Measurements from ENCODE around the gene TTC23.

The TTC23 gene

DNA sequence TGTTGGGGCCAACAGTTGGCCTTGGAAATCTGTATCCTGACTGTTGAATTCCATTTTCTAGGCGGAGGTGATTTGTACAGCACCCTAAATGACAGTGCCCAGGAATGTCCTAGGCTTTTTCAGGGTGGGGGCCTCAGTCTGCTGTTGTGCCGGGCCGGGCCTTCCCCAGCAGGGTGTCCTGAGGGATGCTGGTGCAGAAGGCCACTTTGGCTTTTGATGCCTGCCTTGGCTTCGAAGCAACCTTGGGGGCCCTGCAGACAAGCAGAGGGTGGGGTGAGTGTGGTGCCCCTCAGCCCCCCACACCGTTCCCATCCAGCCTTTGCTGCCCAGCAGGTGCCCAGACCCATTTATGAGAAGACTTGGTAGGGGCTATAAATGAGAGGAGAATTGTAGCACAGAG lies 111.5 kb downstream of the TTC23 start:
- no peak for DNase-seq (ENCODE audit: low read depth)

DNA sequence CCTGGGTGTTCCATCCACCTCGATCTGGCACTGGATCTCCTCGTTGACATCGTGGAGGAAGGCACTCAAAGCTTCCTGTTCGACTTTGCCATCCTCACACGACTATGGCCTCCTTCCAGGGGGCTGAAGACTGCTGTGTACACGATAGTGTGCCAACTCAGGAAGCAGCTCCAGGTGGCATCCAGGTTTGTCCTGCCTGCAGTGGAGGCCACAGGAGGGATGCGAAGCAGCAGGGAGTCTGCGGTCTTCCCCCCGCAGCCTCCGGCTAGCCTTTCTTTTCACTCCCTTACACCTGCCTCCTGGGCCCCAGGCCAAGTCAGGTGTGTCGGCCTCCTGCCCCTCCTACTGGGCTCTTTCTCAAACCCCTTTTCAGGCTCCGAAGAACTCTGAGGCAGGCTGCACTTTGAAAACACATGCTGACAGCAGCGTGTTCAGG lies 112.3 kb downstream of the TTC23 start:
- no peak for DNase-seq (ENCODE audit: low read depth)

DNA sequence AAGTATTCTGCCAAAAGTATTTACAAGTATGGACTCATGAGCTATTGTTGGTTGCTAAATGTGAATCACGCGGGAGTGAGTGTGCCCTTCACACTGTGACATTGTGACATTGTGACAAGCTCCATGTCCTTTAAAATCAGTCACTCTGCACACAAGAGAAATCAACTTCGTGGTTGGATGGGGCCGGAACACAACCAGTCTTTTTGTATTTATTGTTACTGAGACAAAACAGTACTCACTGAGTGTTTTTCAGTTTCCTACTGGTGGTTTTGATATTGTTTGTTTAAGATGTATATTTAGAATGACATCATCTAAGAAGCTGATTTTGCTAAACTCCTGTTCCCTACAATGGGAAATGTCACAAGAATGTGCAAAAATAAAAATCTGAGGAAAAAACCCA lies 114.2 kb downstream of the TTC23 start:
- no peak for DNase-seq (ENCODE audit: low read depth)

DNA sequence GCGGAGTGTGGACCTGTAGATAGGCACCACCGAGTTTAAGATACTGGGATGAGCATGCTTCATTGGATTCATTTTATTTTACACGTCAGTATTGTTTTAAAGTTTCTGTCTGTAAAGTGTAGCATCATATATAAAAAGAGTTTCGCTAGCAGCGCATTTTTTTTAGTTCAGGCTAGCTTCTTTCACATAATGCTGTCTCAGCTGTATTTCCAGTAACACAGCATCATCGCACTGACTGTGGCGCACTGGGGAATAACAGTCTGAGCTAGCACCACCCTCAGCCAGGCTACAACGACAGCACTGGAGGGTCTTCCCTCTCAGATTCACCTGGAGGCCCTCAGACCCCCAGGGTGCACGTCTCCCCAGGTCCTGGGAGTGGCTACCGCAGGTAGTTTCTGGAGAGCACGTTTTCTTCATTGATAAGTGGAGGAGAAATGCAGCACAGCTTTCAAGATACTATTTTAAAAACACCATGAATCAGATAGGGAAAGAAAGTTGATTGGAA lies 115.0 kb downstream of the TTC23 start:
- DNase-seq (ENCODE audit: low read depth) = no peak

DNA sequence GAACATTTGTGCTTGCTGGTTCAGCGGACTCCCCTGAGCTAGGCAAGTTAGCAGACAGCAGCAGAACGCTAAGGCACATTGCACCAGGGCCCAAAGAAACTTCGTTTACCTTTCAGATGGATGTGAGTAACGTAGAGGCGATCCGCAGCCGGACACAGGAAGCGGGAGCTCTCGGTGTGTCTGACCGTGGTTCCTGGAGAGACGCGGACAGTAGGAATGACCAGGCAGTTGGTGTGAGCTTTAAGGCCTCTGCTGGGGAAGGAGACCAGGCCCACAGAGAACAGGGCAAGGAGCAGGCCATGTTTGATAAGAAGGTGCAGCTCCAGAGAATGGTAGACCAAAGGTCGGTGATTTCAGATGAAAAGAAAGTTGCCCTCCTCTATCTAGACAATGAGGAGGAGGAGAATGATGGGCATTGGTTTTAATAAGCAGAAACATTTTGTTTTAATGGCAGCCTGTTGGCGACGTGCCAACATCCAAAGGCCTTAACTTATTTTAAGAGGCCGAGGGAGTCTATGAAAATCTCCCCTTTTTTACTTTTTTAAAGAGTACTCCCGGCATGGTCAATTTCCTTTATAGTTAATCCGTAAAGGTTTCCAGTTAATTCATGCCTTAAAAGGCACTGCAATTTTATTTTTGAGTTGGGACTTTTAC lies 116.6 kb downstream of the TTC23 start:
- no peak for DNase-seq (ENCODE audit: low read depth)

DNA sequence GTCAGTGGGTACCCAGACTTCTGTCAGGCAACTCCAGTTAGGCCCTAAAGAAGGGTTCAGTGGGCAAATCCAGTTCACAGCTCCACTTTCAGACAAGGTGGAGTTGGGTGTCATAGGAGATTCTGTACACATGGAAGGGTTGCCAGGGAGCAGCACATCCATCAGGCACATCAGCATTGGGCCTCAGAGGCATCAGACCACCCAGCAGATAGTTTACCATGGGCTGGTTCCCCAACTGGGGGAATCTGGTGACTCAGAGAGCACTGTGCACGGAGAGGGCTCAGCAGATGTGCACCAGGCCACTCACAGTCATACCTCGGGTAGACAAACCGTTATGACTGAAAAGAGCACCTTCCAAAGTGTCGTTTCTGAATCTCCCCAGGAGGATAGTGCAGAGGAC lies 117.3 kb downstream of the TTC23 start:
- no peak for DNase-seq (ENCODE audit: low read depth)

DNA sequence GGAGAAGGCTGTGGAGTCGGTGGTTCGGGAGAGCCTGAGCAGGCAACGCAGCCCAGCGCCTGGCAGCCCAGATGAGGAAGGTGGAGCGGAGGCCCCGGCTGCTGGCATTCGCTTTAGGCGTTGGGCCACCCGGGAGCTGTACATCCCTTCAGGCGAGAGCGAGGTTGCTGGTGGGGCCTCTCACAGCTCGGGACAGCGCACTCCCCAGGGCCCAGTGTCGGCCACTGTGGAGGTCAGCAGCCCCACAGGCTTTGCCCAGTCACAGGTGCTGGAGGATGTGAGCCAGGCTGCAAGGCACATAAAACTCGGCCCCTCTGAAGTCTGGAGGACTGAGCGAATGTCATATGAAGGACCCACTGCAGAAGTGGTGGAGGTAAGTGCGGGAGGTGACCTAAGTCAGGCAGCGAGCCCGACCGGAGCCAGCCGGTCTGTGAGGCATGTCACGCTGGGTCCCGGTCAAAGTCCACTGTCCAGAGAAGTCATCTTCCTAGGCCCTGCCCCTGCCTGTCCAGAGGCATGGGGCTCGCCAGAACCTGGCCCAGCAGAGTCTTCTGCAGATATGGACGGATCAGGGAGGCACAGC lies 117.8 kb downstream of the TTC23 start:
- DNase-seq (ENCODE audit: low read depth) = no peak

DNA sequence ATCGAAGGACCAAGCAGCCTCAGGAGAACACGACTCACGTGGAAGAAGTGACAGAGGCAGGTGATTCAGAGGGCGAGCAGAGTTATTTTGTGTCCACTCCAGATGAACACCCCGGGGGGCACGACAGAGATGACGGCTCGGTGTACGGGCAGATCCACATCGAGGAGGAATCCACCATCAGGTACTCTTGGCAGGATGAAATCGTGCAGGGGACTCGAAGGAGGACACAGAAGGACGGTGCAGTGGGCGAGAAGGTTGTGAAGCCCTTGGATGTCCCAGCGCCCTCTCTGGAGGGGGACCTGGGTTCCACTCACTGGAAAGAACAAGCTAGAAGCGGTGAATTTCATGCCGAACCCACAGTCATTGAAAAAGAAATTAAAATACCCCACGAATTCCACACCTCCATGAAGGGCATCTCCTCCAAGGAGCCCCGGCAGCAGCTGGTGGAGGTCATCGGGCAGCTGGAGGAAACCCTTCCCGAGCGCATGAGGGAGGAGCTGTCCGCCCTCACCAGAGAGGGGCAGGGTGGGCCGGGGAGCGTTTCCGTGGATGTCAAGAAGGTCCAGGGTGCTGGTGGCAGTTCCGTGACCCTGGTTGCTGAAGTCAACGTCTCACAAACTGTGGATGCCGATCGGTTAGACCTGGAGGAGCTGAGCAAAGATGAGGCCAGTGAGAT lies 118.5 kb downstream of the TTC23 start:
- DNase-seq (ENCODE audit: low read depth) = no peak

DNA sequence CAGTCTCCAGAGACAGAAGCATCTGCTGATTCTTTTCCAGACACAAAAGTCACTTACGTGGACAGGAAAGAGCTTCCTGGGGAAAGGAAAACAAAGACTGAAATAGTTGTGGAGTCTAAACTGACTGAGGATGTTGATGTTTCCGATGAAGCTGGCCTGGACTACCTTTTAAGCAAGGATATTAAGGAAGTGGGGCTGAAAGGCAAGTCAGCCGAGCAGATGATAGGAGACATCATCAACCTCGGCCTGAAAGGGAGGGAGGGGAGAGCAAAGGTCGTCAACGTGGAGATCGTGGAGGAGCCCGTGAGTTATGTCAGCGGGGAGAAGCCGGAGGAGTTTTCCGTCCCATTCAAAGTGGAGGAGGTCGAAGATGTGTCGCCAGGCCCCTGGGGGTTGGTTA lies 119.1 kb downstream of the TTC23 start:
- DNase-seq (ENCODE audit: low read depth) = no peak

DNA sequence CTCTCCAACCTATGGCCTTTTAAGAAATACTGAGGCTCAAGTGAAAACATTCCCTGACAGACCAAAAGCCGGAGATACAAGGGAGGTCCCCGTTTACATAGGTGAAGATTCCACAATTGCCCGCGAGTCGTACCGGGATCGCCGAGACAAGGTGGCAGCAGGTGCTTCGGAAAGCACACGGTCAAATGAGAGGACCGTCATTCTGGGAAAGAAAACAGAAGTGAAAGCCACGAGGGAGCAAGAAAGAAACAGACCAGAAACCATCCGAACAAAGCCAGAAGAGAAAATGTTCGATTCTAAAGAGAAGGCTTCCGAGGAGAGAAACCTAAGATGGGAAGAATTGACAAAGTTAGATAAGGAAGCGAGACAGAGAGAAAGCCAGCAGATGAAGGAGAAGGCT lies 119.7 kb downstream of the TTC23 start:
- DNase-seq (ENCODE audit: low read depth) = no peak

DNA sequence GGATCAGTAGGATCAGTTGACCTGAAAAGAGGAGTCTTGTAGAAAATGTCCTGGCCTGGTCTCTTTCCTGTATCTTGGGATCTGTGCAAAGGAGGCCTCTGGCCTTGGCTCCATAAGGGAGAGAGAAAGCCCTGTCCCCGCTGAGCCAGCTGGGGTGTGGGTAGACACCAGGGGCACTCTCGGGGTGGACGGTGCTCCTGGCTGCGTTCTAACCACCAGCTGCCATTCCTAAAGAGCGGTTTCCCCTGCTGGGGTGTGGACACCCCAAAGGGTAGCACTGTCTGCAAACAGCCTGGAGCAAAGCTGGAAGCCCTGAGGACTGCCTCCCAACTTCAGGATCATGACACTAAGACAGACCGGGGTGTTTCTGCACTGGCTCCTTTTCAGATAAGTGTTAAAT lies 121.0 kb downstream of the TTC23 start:
- no peak for DNase-seq (ENCODE audit: low read depth)

DNA sequence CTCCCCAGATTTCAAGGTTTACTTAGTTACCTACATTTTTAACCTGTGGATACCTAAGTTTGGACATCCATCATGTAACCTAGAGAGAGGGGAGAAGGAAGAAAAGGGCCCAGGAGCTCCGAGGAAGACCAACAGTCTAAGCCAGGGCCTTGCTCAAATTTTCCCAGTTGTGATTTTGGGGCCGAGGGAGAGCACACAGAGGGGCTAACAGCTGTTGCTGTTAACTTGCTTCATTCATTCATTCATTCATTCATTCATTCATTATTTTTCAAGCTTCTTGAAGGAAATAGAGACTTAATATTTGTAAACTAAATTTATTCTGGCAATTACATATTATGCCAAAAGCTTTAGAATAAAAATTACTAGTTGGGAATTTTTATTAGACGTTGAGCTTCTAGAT lies 121.6 kb downstream of the TTC23 start:
- no peak for DNase-seq (ENCODE audit: low read depth)

DNA sequence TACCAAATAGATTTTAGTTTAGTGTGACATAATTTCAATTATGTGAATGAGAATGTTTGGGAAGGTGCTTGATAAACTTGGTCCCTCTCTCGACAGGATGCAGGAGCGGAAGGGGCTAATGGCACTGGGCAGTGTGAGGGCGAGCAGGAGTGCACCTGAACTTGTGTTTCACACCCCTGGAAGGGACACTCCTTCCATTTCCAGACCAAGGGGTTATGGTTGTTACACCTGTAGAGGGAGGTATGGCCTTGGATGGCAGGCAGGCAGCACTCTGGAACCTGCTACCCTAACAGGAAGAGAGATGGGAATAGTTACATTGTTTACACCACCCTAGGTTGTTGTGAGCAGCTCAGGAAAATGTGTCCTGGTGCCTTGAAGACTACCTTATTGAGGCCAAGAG lies 122.5 kb downstream of the TTC23 start:
- no peak for DNase-seq (ENCODE audit: low read depth)

DNA sequence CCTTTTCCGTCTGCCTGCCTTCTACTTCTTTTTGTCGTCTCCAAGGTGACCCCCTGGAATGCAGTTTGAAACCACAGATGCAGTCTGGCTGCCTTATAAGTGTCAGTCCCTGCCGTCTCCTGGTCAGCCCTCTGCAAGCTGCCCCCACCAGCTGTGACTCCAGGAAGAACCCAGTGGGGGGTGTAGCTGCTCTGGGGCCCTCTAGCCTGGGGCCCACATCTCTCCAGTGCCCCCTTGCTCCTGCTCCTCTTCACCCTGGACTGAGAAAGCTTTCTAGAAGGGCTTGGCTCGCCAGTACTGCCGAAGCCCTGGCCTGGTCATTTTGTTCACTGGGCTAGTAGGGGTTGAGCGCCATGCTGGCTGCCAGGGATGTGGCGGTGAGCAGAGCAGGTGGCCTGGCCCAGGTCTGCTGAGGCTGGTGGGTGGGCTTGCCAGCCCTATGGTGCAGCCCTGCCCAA lies 123.2 kb downstream of the TTC23 start:
- DNase-seq (ENCODE audit: low read depth) = no peak

DNA sequence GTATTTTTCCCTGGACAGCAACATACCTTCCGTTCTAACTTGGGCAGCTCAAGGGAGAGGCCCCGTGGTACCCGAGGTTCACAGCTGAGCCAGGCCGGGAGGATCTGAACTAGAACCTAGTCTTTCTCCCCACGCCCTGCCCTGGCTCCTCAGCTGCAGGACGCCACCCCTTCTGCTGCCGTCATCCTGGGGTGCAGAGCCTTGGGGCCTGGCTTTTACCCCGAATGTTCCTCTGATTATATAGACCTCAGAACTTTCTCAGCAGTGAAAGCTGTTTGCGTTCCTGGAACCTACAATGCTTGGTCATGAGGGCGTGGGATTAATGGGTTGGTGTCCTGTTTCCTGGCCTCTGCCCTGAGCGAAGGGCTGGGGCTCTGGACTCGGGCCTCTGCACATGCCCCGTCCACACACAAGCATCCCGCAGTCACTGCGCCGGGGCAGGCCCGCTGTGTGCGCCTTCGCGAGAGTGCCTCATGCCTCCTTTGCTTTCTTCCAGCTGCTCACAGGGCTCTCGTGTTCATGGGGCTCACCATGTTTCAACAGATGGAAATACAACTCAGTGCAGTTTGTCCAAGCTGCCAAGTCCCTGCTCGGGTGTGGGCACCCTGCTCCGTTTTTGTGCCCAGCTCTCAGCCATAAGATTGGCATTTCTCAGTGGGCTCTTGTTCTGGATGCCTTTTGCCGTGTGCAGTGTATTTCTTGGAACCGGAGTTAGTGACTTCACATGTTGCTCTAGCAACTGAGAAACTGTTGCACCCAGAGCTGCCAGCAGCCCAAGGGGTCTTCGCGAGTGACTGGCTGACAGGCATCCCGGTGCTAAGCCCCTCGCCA lies 124.1 kb downstream of the TTC23 start:
- DNase-seq (ENCODE audit: low read depth) = no peak

DNA sequence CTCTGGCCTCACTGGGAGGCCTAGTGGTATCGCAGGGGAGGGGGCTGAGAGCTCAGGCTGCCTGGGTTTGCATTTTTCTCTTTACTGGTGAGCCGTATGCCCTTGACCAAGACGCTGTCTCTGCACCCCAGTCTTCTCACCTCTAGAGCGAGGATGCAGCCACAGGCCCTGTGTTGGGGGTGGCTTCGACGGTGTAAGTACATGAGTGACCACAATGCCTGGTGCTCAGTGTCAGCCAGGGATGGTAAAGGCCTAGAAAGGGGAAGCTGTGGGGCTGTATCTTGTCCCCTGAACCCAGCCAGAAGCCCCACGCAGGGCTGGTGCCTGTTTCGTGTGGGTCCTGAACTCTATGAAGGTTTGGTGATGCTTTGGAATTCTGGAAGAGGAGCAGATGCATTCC lies 124.7 kb downstream of the TTC23 start:
- no peak for DNase-seq (ENCODE audit: low read depth)

DNA sequence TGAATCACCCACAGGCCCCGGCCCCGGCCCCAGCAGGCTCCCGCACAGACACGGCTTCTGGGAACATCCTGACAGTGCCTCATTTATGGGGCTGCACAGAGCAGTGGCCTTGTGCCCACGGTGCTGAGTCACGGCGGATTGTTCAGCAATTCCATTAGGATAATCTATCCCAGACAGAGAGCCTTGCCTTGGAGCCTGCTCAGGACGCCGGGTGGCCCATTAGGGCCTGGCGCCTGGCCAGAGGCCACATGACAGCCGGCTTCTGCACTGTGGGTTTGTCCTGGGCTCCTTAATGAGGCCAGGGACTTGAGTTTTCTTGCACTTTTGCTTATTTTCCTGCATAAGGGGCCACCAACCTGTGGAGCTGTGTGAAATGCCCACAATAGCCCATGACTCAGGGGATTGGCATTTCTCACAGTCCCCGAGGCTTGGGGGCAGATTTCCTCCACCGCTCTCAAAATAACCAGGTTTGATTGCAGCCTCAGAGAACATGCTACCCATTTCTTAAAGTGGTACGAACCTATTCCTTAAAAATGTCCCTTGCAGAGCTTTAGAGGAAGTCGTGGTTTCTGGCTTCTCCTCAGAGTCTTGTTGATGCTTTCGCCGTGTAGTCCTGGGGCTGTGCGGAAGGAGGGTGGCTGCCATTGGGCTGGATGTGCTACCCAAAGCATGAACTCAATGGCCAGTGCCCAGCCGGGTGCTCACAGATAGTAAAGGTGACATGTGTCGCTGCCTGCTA lies 125.5 kb downstream of the TTC23 start:
- no peak for DNase-seq (ENCODE audit: low read depth)

DNA sequence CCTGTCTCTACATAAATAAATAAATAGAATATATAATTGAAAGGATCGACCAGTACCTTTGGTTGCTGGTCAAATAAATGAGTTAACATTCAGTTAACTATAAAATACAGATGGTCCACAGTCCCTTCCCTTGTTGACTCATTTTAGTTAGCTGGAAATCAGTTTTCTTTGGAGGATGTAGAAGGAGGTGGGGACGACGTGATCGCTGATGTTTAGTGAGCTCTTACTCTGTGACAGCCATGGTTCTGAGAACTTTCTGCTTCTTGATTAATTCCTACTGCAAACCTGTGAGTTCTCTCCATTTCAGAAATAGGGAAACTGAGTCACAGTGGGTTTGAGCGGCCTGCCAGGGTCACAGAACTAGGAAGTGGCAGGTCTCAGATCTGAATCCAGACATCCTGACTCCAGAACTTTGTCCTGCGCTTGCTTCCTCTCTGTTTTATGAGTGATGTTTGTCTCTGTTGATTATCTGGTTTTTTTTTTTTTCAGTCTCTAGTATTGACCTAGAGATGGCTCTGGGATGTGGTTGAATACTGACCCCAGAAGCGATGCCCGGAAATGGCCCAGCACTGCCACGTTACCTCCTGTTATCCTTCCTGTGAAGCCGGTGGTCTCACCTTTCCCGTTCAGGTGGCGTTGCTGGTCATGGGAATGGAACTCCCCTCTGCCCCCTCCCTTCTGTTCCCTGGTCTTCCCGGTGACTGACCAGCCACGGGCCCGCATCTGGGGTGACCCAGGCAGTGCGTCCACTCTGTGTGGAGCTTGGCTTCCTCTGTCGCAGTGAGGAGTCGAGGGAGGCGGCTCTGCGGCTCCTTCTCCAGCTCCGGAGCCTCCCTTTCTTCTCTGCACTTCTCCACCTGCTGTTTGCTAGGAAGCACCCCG lies 126.3 kb downstream of the TTC23 start:
- DNase-seq (ENCODE audit: low read depth) = no peak

DNA sequence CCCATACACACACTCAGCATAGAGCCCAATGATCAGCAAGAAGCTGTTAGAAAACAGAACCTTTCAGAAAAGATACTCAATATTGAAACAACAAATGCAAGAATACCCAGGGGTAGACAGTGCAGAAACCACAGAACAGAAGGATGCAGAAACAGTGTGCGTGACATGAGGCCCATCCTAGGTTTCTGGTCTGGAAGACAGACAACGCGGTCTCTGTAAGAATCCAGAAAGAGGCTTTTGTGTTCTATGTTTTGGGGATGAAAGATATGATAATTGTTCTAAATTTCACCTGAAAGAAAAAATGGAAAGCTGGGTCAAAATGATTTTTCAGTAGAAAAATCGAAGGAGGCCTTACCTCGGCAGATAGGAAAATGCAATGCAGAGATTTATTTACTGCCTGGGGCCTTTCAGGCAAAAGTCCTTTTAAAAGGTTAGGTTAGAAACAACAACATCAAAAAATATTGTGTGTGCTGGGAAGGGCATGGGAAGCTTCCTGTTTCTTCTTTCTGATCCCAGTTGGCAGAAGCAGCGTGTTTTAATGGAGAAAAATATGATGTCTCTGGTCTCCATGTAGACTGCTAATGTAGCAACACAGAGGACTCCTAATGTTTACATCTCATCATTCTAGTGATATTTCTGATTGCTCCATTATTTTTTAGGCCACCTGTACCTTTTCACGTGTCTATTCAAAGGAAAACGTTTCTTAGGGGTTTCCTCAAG lies 127.5 kb downstream of the TTC23 start:
- no peak for DNase-seq (ENCODE audit: low read depth)

DNA sequence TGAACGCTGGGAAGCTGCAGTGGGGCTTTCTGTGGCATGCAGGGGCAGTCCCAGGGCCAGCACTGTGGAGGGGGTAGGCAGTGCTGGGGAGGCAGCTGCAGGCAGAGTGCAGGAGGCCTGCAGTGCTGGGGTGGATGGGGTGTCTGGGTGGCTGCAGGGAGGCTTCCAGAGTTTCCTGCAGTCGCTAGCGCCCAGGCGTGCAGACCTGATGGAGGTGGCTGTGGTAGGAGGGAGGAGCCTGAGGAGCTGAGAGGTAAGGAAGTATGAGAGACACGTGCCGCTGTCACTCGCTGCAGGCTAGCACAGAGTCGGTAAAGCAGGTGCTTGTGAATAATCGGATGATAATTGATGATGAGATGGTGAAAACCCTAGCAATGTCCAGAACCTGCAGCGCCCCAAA lies 128.2 kb downstream of the TTC23 start:
- DNase-seq (ENCODE audit: low read depth) = no peak

Data from stimulated activated CD8-positive, alpha-beta memory T cell treated with anti-CD3 and anti-CD28 coated beads, Interleukin-7, amount 100 ng/mL, for 24 hours (primary cell).